ENCODE data around the gene RGL4.

DNA sequence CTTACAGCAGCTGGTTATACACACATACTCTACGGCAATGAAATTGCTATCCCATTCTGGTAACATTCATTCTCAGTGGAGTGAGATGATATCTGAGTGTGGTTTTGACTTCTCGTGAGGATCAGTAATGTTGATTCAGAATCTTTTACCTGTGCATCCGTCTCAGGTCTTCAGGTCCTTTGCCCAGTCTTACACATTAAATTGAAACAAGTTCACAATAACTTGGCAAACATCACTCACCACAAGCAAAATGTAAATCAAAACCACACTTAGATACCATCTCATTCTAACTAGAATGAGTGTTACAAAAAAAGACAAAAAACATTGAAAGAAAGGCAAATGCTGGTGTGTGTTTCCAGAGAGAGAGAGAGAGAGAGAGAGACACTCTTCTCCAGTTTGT lies 14.0 kb downstream of the RGL4 start:
- TF ChIP-seq, protein P1, sequence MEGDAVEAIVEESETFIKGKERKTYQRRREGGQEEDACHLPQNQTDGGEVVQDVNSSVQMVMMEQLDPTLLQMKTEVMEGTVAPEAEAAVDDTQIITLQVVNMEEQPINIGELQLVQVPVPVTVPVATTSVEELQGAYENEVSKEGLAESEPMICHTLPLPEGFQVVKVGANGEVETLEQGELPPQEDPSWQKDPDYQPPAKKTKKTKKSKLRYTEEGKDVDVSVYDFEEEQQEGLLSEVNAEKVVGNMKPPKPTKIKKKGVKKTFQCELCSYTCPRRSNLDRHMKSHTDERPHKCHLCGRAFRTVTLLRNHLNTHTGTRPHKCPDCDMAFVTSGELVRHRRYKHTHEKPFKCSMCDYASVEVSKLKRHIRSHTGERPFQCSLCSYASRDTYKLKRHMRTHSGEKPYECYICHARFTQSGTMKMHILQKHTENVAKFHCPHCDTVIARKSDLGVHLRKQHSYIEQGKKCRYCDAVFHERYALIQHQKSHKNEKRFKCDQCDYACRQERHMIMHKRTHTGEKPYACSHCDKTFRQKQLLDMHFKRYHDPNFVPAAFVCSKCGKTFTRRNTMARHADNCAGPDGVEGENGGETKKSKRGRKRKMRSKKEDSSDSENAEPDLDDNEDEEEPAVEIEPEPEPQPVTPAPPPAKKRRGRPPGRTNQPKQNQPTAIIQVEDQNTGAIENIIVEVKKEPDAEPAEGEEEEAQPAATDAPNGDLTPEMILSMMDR (IDR thresholded peaks at IDR 0.05; ENCODE audit: control extremely low read depth in 1 of 3, insufficient read depth in 1 of 3, low read depth in 1 of 3, low read length in 3 of 3) = no peak
- TF ChIP-seq TCF12 (IDR thresholded peaks at IDR 0.05; ENCODE audit: low read depth, low read length) (no peak), TAF1 (IDR thresholded peaks at IDR 0.05; ENCODE audit: low read depth, low read length) (no peak), SRF (IDR thresholded peaks at IDR 0.05; ENCODE audit: low read depth, low read length) (no peak), CREB1 (IDR thresholded peaks at IDR 0.05) (no peak)

All from H1 (cell line).